Measurements from ENCODE around the gene ZFYVE27. TPM values are rescaled to one million over a fixed set of nuclear protein-coding genes. Genes with fewer than 3 reads are reported as not detected.

ZFYVE27 gene
- total RNA-seq, 2 experiments from 2014 or later, result 29.3 to 32.4 TPM

DNA sequence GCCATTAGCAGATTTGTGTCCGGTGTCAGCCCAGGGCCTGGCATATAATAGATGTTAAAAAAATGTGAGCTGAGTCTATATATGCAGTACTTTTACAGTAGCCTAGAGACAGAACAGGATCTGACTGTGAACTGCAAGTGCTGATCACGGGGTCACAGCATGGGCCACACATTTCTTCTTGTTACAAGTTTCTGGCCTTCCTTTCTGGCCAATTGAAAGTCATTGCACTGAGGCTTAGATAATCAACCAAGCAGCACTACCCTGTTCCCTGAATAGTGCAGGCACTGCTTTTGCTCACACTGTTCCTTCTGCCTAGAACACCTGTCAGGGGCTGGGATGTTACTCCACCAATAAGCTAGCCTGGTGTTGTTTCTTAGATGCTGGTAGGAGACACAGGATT lies 28.8 kb upstream of the ZFYVE27 start:
- POLR2A ChIA-PET, result interaction anchor here (1.6 kb wide), 1 partner anchor 28 kb away, joined by 3 read pairs; the partner anchor contains the start of gene ZFYVE27
- no peak overlapping the region for H3K27ac Mint-ChIP-seq
- no peak for DNase-seq
- no peaks in the 10 kb centered on the region for H3K9me3 Mint-ChIP-seq
- H3K36me3 Mint-ChIP-seq (ENCODE audit: low read depth), result no peaks in the 10 kb centered on the region
- H3K4me3 Mint-ChIP-seq, result no peak overlapping the region
- peaks cover 36% of the 10 kb centered on the region for H3K27me3 Mint-ChIP-seq
- peaks cover 7% of the 10 kb centered on the region for H3K4me1 Mint-ChIP-seq
- CTCF ChIA-PET, result interaction anchor here (0.9 to 5.4 kb wide), 5 partner anchors 11 to 333 kb away, joined by 3 to 111 read pairs (median 7); partner anchors contain the start of genes AVPI1 and ZFYVE27

DNA sequence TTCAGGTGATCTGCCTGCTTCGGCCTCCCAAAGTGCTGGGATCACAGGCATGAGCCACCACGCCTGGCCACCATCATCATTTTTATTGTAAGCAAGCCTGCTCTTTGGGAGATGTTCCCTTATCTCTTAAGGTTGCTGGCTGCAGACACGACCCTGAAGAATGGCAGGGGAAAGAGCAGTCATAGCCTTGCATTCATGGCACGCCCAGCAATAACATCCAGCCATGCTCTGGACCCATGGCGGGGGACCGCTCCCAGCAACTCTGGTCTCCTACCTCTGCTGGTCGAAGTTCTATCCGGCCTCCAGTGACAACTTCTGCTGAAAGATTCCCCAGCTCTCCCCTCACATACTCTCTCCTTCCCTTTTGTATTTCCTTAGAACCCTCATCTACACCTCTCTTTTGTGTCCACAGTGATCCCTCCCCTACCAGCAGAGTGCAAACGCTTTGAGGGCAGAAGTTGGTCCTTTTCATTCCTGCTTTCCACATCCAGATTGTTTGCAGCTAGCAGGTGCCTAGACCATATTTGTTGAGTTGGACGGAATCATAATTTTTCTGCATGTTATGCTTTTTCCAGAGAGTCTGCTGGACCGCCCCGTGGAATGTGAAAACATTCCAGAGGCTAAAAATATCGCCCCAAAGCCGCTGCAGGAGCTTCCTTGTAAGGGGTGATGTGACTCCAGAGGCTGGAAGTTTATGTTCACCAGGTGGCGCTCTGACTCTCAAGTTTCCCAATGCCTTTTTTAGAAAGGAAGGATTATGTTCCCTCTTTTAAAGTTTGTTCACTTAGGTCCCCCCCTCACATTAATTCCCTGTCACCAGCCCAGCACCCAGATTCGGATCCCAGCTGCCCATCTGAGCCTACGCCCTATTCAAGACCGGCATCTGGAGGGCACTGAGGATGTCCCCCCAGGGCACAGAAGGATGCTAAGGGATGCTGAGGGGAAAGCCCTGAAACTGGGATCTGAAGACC lies 27.7 kb upstream of the ZFYVE27 start:
- CTCF ChIA-PET, result interaction anchor here (0.7 to 5.4 kb wide), 16 partner anchors 8 to 332 kb away, joined by 3 to 111 read pairs (median 3); partner anchors contain the start of genes AVPI1, SFRP5 and ZFYVE27
- Mint-ChIP-seq H3K4me1 (peaks cover 10% of the 10 kb centered on the region), H3K27me3 (peaks cover 32% of the 10 kb centered on the region), H3K4me3 (no peak overlapping the region), H3K27ac (no peak overlapping the region), H3K9me3 (no peaks in the 10 kb centered on the region), H3K36me3 (ENCODE audit: low read depth) (no peaks in the 10 kb centered on the region)
- POLR2A ChIA-PET, result interaction anchor here (1.1 to 1.6 kb wide), 2 partner anchors 23 to 27 kb away, joined by 3 to 5 read pairs; partner anchors contain the start of genes AVPI1 and ZFYVE27
- DNase-seq, result peak; percentile 41

DNA sequence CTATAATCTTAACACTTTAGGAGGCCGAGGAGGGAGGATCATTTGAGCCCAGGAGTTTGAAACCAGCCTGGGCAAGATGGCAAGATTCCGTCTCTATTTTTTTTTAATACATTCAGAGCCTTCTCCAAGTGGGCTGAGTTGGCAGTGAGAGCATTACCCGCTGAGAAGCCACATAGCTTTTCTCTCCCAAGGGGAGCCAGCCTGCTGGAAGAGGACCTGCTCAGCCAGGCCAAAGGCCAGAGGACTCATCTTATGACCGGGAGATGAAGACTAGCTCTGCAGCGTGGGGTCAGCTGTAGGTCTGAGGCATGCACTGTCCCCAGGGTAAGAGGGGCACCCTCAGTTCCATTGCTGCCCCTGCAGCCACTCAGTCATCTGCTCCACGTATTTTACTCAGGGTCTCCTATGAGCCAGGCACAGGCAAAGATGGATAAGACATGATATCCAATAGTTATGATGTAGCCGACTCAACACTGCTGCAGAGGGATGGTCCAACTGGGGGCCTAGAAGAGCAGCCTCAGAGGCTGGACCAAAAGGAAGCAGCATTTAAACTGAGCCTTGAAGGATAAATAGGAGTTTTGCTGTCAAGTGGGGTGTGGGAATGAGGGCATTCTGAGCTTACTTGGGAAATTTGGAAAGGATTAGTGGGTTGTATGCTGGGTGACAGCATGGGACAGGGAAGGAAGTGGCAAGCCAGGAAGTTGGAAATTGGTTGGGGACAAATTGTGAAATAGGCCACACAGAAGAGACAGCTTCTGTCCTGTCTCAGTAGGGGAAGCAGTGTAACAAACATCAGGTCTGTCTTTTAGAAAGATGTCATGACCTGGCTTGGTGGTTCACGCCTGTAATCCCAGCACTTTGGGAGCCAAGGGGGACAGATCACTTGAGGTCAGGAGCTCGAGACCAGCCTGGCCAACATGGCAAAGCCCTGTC lies 25.0 kb upstream of the ZFYVE27 start:
- no peak overlapping the region for H3K27ac Mint-ChIP-seq
- ChIA-PET CTCF (interaction anchor here (0.7 to 5.0 kb wide), 8 partner anchors 10 to 157 kb away, joined by 3 to 33 read pairs (median 6); partner anchors contain the start of gene ZFYVE27), POLR2A (interaction anchor here (1.2 to 4.7 kb wide), 2 partner anchors 14 to 24 kb away, joined by 3 to 20 read pairs; partner anchors contain the start of gene ZFYVE27)
- peaks cover 34% of the 10 kb centered on the region for H3K27me3 Mint-ChIP-seq
- DNase-seq, result no peak
- no peaks in the 10 kb centered on the region for H3K36me3 Mint-ChIP-seq (ENCODE audit: low read depth)
- H3K9me3 Mint-ChIP-seq, result no peaks in the 10 kb centered on the region
- H3K4me1 Mint-ChIP-seq, result peaks cover 18% of the 10 kb centered on the region
- peak overlapping the region; percentile 31 for H3K4me3 Mint-ChIP-seq

DNA sequence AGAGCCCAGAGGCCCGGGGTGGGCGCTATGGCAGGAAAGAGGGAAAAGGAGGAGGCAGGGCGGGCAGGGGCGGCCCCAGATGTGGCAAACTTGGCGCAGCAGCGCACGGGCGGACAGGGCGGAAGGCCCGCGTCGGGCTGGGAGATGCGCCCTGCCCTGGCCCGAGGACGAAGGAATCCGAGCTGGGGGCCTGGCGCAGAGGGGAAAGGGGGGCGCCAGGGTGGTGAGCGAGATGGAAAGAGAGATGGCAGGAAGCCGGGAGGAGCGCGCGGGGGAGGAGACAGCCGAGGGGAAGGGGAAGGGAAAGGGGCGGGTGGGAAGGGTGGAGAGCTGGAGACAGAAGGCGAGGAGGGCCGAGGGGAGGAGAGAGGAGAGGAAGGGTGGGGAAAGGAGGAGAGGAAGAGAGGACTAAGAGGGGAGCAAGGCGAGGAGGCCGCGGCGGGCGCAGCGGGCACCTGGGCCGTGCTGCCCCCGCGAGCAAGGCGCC lies 23.5 kb upstream of the ZFYVE27 start, which contains the start of gene MARVELD1:
Gene MARVELD1, plus strand, starts transcription at position 392 of the 487 bp plus-strand sequence. CDS start 147 bp downstream, outside the sequence.
- DNase-seq, result no peak
- H3K36me3 Mint-ChIP-seq (ENCODE audit: low read depth), result no peaks in the 10 kb centered on the region
- ChIA-PET CTCF (interaction anchor here (0.9 to 5.0 kb wide), 6 partner anchors 11 to 30 kb away, joined by 3 to 33 read pairs (median 5); no protein-coding TSS in a partner anchor), POLR2A (interaction anchor here (1.1 to 4.7 kb wide), 5 partner anchors 10 to 27 kb away, joined by 4 to 20 read pairs (median 4); partner anchors contain the start of genes AVPI1 and ZFYVE27)
- H3K4me1 Mint-ChIP-seq, result peaks cover 18% of the 10 kb centered on the region
- H3K9me3 Mint-ChIP-seq, result no peaks in the 10 kb centered on the region
- peaks cover 30% of the 10 kb centered on the region for H3K27me3 Mint-ChIP-seq
- peak within 1 kb of the TSS; percentile 97 for H3K4me3 Mint-ChIP-seq
- peak within 1 kb of the TSS; percentile 60 for H3K27ac Mint-ChIP-seq

DNA sequence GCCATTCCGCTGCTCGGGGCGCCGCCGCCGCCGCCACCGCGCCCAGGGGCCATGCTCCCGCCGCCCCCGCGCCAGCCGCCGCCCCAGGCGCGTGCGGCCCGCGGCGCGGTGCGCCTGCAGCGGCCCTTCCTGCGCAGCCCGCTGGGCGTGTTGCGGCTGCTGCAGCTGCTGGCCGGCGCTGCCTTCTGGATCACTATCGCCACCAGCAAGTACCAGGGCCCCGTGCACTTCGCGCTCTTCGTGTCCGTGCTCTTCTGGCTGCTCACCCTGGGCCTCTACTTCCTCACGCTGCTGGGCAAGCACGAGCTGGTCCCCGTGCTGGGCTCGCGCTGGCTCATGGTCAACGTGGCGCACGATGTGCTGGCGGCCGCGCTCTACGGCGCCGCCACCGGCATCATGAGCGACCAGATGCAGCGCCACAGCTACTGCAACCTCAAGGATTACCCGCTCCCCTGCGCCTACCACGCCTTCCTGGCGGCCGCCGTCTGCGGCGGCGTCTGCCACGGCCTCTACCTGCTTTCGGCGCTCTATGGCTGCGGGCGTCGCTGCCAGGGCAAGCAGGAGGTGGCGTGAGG lies 23.0 kb upstream of the ZFYVE27 start:
- Mint-ChIP-seq H3K36me3 (ENCODE audit: low read depth) (no peaks in the 10 kb centered on the region), H3K4me3 (peak overlapping the region; percentile 97), H3K9me3 (no peaks in the 10 kb centered on the region), H3K27ac (peak overlapping the region; percentile 60), H3K27me3 (peaks cover 27% of the 10 kb centered on the region), H3K4me1 (peaks cover 18% of the 10 kb centered on the region)
- CTCF ChIA-PET, result interaction anchor here (0.9 to 5.0 kb wide), 7 partner anchors 10 to 35 kb away, joined by 3 to 33 read pairs (median 4); no protein-coding TSS in a partner anchor
- POLR2A ChIA-PET, result interaction anchor here (1.1 to 4.7 kb wide), 6 partner anchors 10 to 30 kb away, joined by 4 to 20 read pairs (median 4); partner anchors contain the start of genes AVPI1 and ZFYVE27
- DNase-seq, result peak; percentile 65

DNA sequence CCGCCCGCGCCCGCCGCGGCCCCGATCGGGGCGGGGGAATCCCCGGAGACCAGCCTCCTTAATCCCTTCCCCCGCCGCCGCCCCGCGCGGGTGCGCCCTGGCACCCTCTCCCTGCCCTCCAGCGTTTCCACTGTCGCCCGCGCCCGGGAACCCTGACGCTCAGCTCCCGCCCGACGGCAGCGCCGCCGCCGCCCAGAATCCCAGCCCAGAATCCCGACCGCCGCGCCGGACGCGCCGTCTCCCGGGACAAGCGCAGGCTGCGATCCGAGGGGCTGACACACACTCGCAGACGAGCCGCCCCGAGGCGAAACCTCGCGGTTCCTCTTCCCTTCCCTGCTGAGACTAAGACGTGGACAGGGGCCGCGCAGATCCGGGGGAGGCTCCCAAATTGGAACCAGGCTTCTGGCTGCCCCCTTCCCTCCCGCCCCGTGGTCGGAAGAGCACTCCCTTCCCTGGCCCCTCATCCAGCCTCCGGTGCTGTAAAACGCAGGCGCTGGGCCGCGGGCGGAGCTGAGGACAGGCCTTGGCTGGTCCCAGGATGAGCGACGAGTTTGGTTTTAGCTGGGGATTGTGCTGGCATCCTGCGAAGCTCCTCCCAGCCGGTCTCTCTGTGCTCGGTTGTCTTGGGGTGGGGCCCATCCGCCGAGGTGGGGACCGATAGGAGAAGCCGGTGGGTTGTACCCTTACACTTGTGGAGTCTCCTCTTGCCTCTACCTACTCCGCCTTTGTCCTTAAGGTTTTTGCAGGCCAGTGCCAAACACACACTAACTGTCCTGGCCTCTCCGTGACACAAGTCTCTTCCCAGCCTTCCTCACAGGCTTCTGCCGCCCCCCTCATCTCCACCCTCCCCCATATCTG lies 22.3 kb upstream of the ZFYVE27 start:
- Mint-ChIP-seq H3K36me3 (ENCODE audit: low read depth) (no peaks in the 10 kb centered on the region), H3K27me3 (peaks cover 20% of the 10 kb centered on the region), H3K4me3 (peak overlapping the region; percentile 97), H3K27ac (no peak overlapping the region), H3K4me1 (peaks cover 18% of the 10 kb centered on the region), H3K9me3 (no peaks in the 10 kb centered on the region)
- ChIA-PET CTCF (interaction anchor here (1.5 to 5.0 kb wide), 6 partner anchors 10 to 36 kb away, joined by 3 to 33 read pairs (median 4); no protein-coding TSS in a partner anchor), POLR2A (interaction anchor here (1.1 to 4.7 kb wide), 3 partner anchors 9 to 31 kb away, joined by 4 to 20 read pairs (median 5); partner anchors contain the start of gene ZFYVE27)
- no peak for DNase-seq

DNA sequence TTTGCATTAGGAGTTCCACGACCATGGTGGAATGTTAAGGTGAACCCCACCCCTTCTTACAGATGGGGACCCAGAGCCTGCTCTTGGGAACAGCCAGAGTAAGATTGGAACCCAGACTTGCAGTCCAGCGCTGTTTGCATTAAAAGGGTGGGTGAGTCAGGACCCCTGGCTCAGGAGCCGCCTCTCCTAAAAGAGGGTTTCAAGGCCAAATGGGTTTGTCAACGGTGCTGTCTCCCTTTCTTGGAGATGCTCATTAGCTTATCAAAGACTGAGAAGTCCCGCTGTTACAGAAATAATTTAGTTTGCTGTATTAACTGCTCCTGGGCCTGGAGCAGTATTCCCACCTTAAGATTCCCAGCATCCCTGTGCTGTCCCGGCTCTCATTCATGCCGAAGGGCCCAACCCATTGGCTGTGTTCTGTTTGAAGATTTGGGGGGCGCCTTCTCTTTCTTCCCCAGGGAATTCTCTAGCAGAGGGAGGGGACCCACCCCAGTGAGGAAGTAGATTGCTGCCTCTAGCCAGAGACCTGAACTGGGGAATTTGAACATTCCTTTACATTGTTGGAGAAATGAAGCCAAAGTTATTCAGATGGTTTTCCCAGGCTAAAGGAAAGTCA lies 21.6 kb upstream of the ZFYVE27 start:
- no peak for DNase-seq
- H3K27ac Mint-ChIP-seq, result no peak overlapping the region
- CTCF ChIA-PET, result interaction anchor here (1.5 to 5.0 kb wide), 4 partner anchors 11 to 37 kb away, joined by 3 to 33 read pairs (median 5); no protein-coding TSS in a partner anchor
- H3K4me3 Mint-ChIP-seq, result peak overlapping the region; percentile 97
- H3K27me3 Mint-ChIP-seq, result peaks cover 18% of the 10 kb centered on the region
- POLR2A ChIA-PET, result interaction anchor here (1.8 to 4.7 kb wide), 2 partner anchors 9 to 21 kb away, joined by 5 to 20 read pairs; partner anchors contain the start of gene ZFYVE27
- H3K4me1 Mint-ChIP-seq, result peaks cover 18% of the 10 kb centered on the region
- H3K9me3 Mint-ChIP-seq, result no peaks in the 10 kb centered on the region
- no peaks in the 10 kb centered on the region for H3K36me3 Mint-ChIP-seq (ENCODE audit: low read depth)

DNA sequence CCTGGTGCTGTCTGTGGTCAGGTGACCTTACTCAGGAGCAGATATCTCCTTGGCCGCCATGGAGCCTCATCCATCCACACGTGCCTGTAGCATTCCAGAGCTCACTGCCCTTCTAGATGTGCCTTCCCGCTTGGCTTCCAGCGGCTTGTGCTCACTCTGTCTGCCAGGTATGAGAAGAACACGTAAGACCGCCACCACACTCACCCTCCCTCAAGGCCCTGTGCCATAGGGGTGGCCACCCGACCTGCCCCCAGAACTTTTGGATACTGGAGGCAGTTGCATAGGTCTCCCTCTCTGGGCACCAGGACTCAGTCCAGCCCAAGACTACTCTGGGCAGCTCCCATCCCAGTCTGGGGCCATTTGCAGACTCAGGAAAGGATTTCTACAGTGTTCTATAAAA lies 19.3 kb upstream of the ZFYVE27 start:
- Mint-ChIP-seq H3K27me3 (peaks cover 11% of the 10 kb centered on the region), H3K27ac (no peak overlapping the region), H3K4me3 (no peak overlapping the region), H3K36me3 (ENCODE audit: low read depth) (no peaks in the 10 kb centered on the region), H3K4me1 (peaks cover 15% of the 10 kb centered on the region), H3K9me3 (no peaks in the 10 kb centered on the region)
- CTCF ChIA-PET, result interaction anchor here (1.1 to 2.2 kb wide), 5 partner anchors 9 to 32 kb away, joined by 3 to 10 read pairs (median 6); no protein-coding TSS in a partner anchor
- POLR2A ChIA-PET, result no interaction called here
- DNase-seq, result no peak

DNA sequence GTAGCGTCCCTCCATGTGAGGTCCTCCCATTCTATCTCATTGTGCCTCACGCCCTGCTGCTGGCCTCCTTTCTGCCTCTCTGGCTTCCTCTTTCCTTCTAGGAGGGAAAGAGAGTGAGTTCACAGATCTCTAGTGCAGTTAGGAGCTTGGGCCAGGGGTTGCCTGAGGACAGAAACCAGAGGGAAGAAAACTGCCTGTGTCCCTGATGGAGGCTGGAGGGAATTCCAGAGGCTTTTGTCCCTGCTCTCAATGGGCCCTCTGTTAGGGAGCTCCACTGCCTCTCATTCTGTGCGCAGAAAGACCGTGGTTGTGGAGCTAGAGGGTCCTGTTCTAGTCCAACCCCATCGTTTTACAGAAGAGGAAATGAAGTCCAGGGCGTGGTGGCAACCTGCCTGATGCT lies 18.8 kb upstream of the ZFYVE27 start:
- Mint-ChIP-seq H3K36me3 (ENCODE audit: low read depth) (no peaks in the 10 kb centered on the region), H3K4me3 (no peak overlapping the region), H3K27ac (no peak overlapping the region), H3K27me3 (peaks cover 7% of the 10 kb centered on the region), H3K9me3 (no peaks in the 10 kb centered on the region), H3K4me1 (peaks cover 10% of the 10 kb centered on the region)
- no peak for DNase-seq
- POLR2A ChIA-PET, result no interaction called here
- CTCF ChIA-PET, result interaction anchor here (1.1 to 2.2 kb wide), 2 partner anchors 9 to 17 kb away, joined by 3 to 6 read pairs; no protein-coding TSS in a partner anchor

DNA sequence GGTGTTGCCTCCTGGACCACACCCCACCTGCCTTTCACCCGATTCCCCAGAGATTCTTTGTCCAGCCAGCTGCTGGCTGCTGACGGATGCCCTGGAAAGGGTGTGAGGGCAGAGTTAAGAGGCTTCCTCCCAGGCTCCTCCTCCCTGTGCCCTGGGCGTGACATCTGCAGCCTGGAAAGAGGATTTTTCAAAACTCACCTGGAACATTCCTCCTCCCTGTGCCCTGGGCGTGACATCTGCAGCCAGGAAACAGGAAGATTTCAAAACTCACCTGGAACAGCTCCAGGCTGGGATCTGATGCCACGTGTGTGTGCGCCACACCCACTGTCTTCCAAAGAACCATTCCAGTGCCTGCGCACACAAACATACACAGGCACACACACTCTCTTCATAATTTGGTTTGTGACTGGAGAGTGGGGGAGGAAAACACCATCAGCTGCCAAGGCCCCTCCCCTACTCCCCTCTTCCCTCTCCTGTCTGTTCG lies 18.2 kb upstream of the ZFYVE27 start:
- peaks cover 9% of the 10 kb centered on the region for H3K27me3 Mint-ChIP-seq
- ChIA-PET CTCF (interaction anchor here (2.2 kb wide), 1 partner anchor 17 kb away, joined by 6 read pairs; no protein-coding TSS in a partner anchor), POLR2A (no interaction called here)
- H3K4me1 Mint-ChIP-seq, result peaks cover 10% of the 10 kb centered on the region
- H3K9me3 Mint-ChIP-seq, result no peaks in the 10 kb centered on the region
- no peak for DNase-seq
- H3K4me3 Mint-ChIP-seq, result no peak overlapping the region
- no peak overlapping the region for H3K27ac Mint-ChIP-seq
- H3K36me3 Mint-ChIP-seq (ENCODE audit: low read depth), result no peaks in the 10 kb centered on the region
